C4-2B (cell line): ENCODE data around the gene ZNF398.

Experiments
- H3K27ac ChIP-seq: fragments of 450-650 bp; 2 replicates; pipeline ENCODE4 v1.5.1; 2017
- ZFX ChIP-seq: fragments of 450-650 bp; IDR thresholded peaks from 2 replicates; pipeline ENCODE4 v1.6.1; 2017
- TF ChIP-seq, protein P1 (sequence below): fragments of 450-650 bp; conservative IDR thresholded peaks from 2 replicates; pipeline ENCODE4 v1.5.1; 2017; ENCODE audit warnings: mild to moderate bottlenecking

ZNF398 gene, protein sequence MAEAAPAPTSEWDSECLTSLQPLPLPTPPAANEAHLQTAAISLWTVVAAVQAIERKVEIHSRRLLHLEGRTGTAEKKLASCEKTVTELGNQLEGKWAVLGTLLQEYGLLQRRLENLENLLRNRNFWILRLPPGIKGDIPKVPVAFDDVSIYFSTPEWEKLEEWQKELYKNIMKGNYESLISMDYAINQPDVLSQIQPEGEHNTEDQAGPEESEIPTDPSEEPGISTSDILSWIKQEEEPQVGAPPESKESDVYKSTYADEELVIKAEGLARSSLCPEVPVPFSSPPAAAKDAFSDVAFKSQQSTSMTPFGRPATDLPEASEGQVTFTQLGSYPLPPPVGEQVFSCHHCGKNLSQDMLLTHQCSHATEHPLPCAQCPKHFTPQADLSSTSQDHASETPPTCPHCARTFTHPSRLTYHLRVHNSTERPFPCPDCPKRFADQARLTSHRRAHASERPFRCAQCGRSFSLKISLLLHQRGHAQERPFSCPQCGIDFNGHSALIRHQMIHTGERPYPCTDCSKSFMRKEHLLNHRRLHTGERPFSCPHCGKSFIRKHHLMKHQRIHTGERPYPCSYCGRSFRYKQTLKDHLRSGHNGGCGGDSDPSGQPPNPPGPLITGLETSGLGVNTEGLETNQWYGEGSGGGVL

DNA sequence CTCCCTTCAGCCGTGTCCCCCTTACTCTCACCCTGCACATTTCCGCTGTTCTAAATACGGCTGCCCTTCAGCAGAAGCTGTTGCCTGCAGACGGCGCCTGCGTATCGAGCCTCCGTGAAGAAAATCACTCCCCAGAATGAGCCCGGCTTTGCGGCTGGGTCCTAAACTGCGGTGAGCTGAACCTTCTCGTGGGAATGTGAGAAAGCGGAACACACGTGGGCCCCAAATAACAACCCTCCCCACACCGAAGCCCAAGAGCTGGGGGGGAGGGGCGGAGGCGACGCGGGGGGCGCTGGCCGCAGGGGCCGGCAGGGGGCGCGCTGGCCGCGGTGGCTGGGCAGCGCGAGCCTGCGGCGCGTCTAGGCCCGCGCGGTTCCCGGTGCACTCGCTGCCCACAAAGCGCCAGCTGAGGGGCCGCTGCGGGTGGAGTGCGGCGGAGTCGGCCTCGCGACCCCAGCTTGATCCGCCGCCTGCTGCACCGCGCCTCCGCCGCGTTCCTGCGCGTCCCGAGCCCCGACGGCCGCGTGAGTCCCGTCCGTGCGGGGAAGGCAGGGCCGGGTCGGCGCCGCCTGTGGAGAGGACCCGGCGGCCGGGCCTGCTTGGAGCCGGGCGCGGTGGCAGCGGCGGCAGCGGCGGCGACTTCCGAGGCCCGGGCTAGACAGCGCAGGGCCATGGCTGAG, at the start of gene ZNF398:
Gene ZNF398, plus strand, starts transcription at position 382 of the 680 bp plus-strand sequence. Its CDS starts 290 bp downstream, at position 672.
- H3K27ac ChIP-seq: peak within 1 kb of the TSS; percentile 91
- TF ChIP-seq, protein P1, sequence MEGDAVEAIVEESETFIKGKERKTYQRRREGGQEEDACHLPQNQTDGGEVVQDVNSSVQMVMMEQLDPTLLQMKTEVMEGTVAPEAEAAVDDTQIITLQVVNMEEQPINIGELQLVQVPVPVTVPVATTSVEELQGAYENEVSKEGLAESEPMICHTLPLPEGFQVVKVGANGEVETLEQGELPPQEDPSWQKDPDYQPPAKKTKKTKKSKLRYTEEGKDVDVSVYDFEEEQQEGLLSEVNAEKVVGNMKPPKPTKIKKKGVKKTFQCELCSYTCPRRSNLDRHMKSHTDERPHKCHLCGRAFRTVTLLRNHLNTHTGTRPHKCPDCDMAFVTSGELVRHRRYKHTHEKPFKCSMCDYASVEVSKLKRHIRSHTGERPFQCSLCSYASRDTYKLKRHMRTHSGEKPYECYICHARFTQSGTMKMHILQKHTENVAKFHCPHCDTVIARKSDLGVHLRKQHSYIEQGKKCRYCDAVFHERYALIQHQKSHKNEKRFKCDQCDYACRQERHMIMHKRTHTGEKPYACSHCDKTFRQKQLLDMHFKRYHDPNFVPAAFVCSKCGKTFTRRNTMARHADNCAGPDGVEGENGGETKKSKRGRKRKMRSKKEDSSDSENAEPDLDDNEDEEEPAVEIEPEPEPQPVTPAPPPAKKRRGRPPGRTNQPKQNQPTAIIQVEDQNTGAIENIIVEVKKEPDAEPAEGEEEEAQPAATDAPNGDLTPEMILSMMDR: peak; percentile 100
- TF ChIP-seq ZFX: peak; percentile 100

DNA sequence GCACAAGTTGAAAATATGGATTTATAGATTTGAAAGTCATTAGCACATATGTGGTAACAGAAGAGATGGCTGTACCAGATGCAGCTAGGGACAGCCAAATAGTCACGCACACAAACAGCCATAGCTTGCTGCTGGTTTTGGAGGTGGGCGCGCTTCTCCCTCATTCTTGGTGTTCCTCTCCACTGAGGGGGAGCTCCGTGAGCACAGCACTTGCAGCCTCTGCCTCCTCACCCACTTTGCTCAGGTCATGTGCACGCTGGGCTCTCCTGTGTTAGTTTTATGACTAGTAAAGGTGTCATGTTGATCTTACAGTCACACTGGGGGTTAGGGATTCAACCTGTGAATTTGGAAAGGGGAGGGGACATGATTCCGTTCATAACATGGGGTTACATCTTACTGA, 48.2 kb upstream of the ZNF398 start:
- TF ChIP-seq ZFX: no peak
- TF ChIP-seq, protein P1: no peak
- no peak overlapping the region for H3K27ac ChIP-seq

DNA sequence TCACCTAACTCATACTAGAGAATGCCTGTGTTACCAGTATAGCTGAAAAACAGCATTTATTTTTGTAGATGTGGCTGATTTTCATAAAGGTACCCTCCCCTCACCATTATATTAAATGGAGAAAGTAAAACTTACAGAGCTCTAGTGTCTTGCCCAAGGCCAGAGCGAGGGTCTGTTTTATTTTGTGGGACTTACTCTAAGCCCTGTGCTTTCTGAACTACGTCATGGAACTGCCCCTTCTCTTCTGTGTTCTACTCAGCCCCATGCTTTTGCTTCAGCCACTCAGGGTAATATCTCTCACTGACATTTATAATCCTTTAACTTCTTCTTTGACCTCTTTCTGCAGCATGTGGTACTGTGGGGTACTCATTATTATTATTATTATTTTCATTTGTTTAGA, 46.4 kb upstream of the ZNF398 start:
- TF ChIP-seq, protein P1: no peak
- TF ChIP-seq ZFX: no peak
- H3K27ac ChIP-seq: no peak overlapping the region

DNA sequence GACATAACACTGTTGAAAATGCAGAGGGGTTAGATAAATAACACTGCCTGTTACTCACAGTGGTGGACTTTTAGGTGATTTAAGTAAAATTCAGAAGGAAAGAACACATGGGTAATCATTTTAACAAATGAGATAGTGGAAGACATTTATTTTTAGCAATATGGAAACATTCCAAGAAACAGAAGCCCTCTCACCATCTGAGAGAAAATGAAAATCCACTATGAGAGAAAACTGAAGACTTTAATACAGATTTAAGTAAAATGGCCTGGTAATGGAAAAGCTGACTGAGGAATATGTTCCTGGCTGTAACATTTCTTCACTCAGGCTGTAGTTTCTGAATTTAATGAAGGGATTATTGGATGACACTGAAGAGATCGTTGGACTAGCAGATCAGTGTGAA, 44.6 kb upstream of the ZNF398 start:
- H3K27ac ChIP-seq: no peak overlapping the region
- TF ChIP-seq, protein P1: no peak
- TF ChIP-seq ZFX: no peak

DNA sequence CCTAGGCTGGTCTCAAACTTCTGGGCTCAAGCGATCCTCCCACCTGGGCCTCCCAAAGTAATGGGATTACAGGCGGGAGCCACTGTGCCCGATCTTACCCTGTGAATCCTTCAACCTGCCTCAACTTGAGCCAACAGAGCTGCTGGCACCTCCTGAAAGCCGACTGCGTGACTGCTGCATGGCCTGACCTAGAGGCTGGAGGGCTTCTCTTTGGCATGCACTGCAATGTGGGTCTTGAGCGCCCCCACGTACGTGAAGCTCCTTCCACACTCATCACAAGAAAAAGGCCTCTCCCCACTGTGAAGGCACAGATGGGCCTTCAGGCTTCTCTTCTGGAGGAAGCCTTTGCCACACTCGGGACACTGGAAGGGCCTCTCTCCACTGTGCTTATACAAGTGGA, 43.8 kb upstream of the ZNF398 start:
- no peak overlapping the region for H3K27ac ChIP-seq
- TF ChIP-seq, protein P1: no peak
- TF ChIP-seq ZFX: no peak

DNA sequence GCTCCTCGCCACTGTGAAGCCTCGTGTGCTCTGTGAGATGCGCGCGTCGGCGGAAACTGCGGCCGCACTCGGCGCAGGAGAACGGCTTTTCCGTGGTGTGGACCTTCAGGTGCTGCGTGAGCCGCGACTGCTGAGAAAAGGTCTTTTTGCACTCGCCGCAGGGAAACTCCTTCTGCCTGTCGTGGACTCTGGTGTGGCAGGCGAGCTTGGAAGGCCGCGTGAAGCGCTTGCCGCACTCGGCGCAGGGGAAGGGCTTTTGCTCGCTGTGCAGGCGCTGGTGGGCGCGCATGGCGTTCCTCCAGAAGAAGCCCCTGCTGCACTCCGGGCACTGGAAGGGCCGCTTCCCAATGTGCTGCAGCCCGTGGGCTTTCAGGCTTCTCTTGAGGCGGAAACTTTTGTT, 43.0 kb upstream of the ZNF398 start:
- TF ChIP-seq, protein P1: no peak
- TF ChIP-seq ZFX: no peak
- H3K27ac ChIP-seq: no peak overlapping the region

DNA sequence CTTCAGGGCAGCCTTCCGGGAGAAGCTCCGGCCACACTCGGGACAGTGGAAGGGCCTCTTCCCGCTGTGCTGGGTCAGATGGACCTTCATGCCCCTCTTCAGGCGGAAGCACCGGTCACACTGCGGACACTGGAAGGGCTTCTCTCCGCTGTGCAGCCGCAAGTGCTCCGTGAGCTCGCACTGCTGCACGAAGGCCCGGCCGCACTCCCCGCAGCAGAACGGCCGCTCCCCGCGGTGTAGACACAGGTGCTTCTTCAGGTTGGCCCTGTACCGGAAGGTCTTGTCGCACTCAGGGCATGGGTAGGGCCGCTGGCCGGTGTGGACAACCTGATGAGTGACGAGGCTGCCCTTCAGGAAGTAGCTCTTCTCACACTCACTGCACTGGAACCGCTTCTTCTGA, 42.5 kb upstream of the ZNF398 start:
- no peak overlapping the region for H3K27ac ChIP-seq
- TF ChIP-seq ZFX: no peak
